RWPE1 (cell line): ENCODE data around the gene CBFA2T3.

ENCODE experiments used
- CTCF ChIA-PET: fragments of 350-600 bp; sonication (Branson Sonifier 250); formaldehyde crosslinking; extraction: SDS; loops from one replicate; lab custom pipeline; 2021; lab: Yijun Ruan, JAX
- POLR2A ChIA-PET: fragments of 400-600 bp; formaldehyde crosslinking; extraction: SDS; loops from one replicate; lab custom pipeline; 2020; ENCODE audit warnings: antibody characterized with exemption; ENCODE audit not compliant: low non-redundant PET; lab: Yijun Ruan, JAX
- DNase-seq: peaks from one replicate; pipeline ENCODE4 v3.0.0; 2012; ENCODE audit warnings: low spot score
- H3K27ac ChIP-seq: fragments of 450-650 bp; 2 replicates; pipeline ENCODE4 v1.5.1; 2017
- TF ChIP-seq, protein P1 (sequence below): fragments of 450-650 bp; conservative IDR thresholded peaks from 2 replicates; pipeline ENCODE4 v1.5.1; 2017; ENCODE audit warnings: low read depth, mild to moderate bottlenecking

Gene CBFA2T3

DNA sequence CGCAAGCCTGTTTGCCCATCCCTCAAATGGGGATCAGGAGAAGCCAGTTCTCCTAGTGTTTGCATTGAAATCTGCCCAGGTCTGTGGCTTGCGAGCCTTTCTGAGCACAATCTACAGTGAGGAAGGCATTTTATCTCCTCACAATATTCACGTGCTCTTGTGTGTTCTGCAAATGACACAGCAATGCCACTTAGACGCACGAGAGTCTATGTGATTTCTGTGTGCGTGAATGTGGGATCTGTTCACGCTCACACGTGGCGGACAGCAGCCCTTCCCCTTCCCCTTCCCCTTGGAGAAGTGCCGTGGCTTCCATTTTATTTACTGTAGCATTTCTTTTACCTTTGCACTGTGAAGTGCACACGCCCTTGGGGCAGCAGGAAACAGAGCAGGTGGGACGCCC, 17.7 kb upstream of the CBFA2T3 start:
- no peak for DNase-seq
- TF ChIP-seq, protein P1, sequence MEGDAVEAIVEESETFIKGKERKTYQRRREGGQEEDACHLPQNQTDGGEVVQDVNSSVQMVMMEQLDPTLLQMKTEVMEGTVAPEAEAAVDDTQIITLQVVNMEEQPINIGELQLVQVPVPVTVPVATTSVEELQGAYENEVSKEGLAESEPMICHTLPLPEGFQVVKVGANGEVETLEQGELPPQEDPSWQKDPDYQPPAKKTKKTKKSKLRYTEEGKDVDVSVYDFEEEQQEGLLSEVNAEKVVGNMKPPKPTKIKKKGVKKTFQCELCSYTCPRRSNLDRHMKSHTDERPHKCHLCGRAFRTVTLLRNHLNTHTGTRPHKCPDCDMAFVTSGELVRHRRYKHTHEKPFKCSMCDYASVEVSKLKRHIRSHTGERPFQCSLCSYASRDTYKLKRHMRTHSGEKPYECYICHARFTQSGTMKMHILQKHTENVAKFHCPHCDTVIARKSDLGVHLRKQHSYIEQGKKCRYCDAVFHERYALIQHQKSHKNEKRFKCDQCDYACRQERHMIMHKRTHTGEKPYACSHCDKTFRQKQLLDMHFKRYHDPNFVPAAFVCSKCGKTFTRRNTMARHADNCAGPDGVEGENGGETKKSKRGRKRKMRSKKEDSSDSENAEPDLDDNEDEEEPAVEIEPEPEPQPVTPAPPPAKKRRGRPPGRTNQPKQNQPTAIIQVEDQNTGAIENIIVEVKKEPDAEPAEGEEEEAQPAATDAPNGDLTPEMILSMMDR, result no peak
- ChIA-PET POLR2A (no interaction called here), CTCF (no interaction called here)
- H3K27ac ChIP-seq, result no peak overlapping the region

DNA sequence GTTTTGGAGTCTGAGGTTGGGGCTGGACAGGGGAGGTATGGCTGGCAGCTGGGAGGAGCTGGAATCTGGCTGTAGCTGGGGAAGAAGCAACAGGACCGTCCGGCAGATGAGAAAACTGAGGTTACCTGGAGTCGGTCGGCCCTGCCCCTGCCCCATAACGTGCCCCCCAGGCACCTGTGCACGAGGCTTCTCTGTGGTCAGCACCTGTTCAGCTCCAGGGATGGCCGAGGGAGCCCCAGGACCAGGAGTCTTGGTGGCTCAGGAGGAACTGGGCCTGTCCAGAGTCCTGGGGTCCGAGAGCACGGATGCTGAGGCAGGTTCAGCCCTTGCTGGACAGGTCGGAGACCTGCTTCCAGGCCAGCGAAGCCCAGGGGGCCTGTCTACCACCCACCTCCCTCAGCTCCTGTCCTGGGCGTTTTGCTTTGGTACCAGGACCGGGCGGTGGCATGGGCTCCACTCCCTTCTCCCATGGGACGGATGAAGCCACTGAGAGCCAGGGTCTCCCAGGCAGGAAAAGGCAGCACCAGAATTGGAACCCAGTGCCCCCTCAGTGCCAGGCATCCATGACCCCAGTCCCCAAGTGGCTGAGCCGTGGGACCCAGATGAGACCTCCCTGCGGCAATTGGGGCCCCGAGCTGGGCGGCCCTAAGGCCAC, 17.1 kb upstream of the CBFA2T3 start:
- POLR2A ChIA-PET, result no interaction called here
- CTCF ChIA-PET, result no interaction called here

DNA sequence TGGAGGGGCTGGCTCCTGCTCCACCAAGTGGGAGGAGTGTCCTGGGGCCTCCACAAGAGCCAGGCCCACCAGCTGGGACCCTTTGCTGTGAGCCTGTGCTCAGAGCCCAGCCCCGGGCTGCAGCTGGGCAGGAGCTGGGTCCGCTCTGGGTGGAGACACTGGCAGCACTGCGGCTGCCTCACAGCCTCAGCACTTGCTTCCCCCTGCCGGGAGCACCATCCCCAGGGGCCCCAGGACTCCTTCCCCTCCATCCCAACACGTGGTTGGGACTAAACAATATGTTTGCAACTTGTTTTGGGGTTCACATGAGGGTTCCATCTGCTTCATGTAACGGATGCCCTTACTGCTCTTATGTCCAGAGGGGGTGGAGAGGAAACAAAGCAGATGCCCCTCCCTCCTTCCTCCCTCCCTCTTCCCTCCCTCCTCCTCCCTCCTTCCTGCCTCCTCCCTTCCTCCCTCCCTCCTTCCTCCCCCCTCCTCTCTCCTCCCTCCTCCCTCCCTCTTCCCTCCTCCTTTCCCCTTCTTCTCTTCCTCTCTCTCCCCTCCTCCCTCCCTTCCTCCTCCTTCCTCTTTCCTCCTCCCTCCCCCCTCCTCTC, 16.3 kb upstream of the CBFA2T3 start:
- H3K27ac ChIP-seq, result no peak overlapping the region
- TF ChIP-seq, protein P1, result no peak
- POLR2A ChIA-PET, result no interaction called here
- CTCF ChIA-PET, result interaction anchor here (0.5 to 0.6 kb wide), 2 partner anchors 44 to 195 kb away, joined by 3 to 4 read pairs; no protein-coding TSS in a partner anchor
- DNase-seq, result no peak

More for the DNA sequence above, 17.1 kb upstream of the CBFA2T3 start:
- no peak overlapping the region for H3K27ac ChIP-seq
- TF ChIP-seq, protein P1, result no peak
- DNase-seq, result no peak

DNA sequence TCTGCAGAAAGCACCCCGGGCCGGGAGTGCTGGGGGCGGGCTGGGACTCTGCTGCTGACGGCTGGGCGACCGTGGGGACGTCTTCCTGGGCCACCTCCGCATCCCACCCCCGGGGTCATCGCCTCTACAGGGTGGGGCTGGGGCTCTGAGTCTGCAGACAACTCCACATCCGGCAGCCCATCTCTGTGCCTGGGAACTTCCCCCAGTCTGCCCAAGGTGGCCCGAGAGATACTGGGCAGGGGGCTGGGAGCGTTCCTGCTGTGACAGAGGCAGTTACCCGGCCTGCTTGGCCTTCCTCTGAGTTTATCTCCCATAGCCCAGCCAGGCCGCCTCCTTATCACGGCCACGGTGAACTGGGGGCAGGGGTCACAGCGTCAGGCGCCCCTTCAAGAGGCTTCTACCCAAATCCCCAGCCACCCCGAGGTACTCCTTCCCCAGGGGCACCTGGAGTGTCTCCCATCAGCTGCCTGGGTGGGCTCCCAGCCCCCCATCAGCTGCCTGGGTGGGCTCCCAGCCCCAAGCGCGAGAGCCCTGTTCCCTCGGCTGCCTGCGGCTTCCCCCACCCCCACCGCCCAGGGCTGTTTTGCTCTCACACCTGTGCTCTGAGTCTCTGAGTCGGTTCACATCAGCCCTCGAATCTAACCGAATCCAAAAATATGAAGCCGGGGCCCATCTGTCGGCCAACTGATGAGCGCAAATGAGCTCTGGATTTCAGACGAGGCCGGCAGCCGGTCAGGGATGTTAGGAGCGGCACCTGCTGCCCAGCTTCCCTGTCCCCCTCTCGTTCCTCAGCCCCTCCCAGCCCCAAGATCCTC, 15.6 kb upstream of the CBFA2T3 start:
- TF ChIP-seq, protein P1, result no peak
- DNase-seq, result no peak
- ChIA-PET CTCF (interaction anchor here (0.6 kb wide), 1 partner anchor 43 kb away, joined by 3 read pairs; no protein-coding TSS in a partner anchor), POLR2A (no interaction called here)
- no peak overlapping the region for H3K27ac ChIP-seq

DNA sequence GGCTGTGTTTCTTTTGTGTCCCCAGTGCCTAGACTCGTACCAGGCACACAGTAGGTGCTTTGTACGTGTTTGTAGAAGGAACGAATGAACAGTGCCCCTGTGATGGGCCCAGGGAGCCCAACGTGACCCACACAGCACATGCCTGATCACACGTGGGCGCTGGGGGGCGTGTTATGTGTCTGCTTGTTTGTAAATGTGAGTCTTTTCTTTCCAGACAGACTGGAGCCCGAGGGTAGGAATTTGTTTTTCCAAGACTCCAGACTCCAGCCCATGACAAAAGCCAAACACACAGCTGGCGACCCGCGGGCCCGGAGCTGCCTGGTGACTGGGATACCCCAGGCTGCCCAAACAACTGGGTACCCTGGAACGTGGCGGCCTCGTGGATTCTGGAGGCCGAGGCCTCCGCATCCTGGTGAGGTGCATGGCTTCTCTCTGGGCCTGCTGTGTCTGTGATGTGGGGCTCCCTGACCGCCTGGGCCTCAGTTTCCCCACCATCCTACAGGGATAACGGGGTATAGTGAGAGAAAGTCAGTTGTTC, 14.9 kb upstream of the CBFA2T3 start:
- ChIA-PET POLR2A (no interaction called here), CTCF (interaction anchor here (0.7 kb wide), 1 partner anchor 168 kb away, joined by 5 read pairs; no protein-coding TSS in a partner anchor)
- TF ChIP-seq, protein P1, result no peak
- DNase-seq, result no peak
- H3K27ac ChIP-seq, result no peak overlapping the region
